IMR-90 (cell line): Measurements from ENCODE around the gene LAMB2. TPM values are rescaled to one million over a fixed set of nuclear protein-coding genes. Genes with fewer than 3 reads are reported as not detected.

Experiments
- FOS ChIP-seq: fragments of 150-350 bp; IDR thresholded peaks from 2 replicates; pipeline ENCODE4 v1.6.1; 2016; ENCODE audit warnings: low read depth, low read length
- RFX5 ChIP-seq: IDR thresholded peaks from 2 replicates; pipeline ENCODE4 v1.8.0; 2012; ENCODE audit warnings: low read depth, mild to moderate bottlenecking, low read length, moderate library complexity
- polyA plus RNA-seq, 3 experiments: library from polyadenylated mRNA; depleted of rRNA; stranded (reverse); fragments of >200 nt; gene quantifications; 2 replicates each; pipeline ENCODE4 v1.2.3, GENCODE V29; 2012; ENCODE audit warnings: low replicate concordance in 1 of 3
- total RNA-seq: library from RNA; depleted of rRNA; stranded (reverse); fragments of >200 nt; gene quantifications from 2 replicates; pipeline ENCODE4 v1.2.3, GENCODE V29; 2012
- TF ChIP-seq, protein P1 (sequence below): conservative IDR thresholded peaks from 2 replicates; pipeline ENCODE4 v1.5.1; 2012; ENCODE audit warnings: mild to moderate bottlenecking, low read depth, low read length, improper control_type of control experiment

LAMB2 gene
- total and polyA plus RNA-seq, 2 of the 4 experiments (the other 2 are of a cell fraction): 213 to 570 TPM

DNA sequence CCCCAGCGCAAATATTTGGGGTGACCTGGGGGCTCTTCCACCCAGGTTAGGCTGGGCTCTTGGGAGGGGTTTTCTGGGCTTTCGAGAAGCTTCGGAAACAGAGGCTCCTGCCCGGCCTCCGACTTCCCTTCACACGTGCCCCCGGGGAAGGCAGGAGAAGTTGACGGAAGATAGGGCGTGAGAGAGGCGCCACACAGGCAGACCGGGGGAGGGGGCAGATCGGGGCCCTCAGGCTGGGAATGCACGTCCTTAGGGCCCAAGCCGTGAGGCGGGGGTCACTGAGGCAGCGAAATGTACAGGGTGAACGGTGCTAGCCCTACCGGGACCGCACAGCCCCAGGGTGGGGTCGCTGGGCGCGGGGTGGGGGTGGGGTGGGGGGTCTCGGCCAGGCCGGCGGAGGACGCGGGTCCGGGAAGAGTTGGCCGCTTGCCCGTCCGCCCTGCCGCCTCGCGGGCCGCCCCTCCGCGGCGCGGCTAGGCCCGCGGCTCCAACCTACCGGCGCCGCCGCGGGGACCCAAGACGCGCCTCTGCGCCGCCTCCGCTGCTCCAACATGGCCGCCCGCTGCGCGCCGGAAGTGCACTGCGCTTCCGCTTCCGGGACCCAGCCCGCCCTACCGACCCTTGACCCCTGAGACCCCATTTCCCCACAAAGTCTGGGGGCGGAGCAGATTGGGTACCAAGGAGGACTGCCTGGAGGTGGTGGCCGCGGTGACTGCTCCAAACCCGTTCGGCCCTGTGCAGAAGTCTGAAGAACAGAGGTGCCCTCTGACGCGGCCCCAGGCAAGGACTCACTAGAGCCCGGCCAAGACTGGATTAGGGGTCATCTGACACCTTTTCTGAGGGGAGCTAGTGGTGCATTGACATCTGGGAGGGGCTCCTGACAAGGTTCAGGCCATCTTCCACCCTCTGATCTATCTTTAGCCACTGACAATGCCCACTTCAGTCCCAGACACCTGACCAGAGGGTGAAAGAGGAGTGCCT, 33.2 kb upstream of the LAMB2 start, which contains the start of gene CCDC71 (continued):
- TF ChIP-seq, protein P1, sequence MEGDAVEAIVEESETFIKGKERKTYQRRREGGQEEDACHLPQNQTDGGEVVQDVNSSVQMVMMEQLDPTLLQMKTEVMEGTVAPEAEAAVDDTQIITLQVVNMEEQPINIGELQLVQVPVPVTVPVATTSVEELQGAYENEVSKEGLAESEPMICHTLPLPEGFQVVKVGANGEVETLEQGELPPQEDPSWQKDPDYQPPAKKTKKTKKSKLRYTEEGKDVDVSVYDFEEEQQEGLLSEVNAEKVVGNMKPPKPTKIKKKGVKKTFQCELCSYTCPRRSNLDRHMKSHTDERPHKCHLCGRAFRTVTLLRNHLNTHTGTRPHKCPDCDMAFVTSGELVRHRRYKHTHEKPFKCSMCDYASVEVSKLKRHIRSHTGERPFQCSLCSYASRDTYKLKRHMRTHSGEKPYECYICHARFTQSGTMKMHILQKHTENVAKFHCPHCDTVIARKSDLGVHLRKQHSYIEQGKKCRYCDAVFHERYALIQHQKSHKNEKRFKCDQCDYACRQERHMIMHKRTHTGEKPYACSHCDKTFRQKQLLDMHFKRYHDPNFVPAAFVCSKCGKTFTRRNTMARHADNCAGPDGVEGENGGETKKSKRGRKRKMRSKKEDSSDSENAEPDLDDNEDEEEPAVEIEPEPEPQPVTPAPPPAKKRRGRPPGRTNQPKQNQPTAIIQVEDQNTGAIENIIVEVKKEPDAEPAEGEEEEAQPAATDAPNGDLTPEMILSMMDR: no peak
- no peak for TF ChIP-seq FOS
- TF ChIP-seq RFX5: no peak
